MCF 10A (cell line): ENCODE measurements around the gene SMYD5. TPM values are rescaled to one million over a fixed set of nuclear protein-coding genes. Genes with fewer than 3 reads are reported as not detected.
A peak's percentile ranks its signal among the peaks of the same experiment; 100 is the strongest.

Source experiments
- BruUV-seq: library from RNA; stranded (reverse); fragments of 400-500 nt; replicated peaks from 2 replicates; lab custom pipeline; 2021; lab: Mats Ljungman, UMichigan
- CTCF ChIA-PET: fragments of 300-600 bp; sonication (Branson Sonifier 250); formaldehyde crosslinking; extraction: SDS; loops from one replicate; lab custom pipeline; 2021; ENCODE audit warnings: antibody characterized with exemption, inconsistent platforms; lab: Yijun Ruan, JAX
- POLR2A ChIA-PET: fragments of 300-600, 350-650 bp; sonication (Branson Sonifier 250); formaldehyde crosslinking; extraction: SDS; loops from one replicate; lab custom pipeline; 2020; ENCODE audit warnings: antibody characterized with exemption, inconsistent platforms; lab: Yijun Ruan, JAX
- DNase-seq: peaks from one replicate; pipeline ENCODE4 v3.0.0-alpha.2; 2018; ENCODE audit not compliant: unreplicated experiment
- H3K27ac Mint-ChIP-seq: one replicate; pipeline ENCODE4 v1.8.0; 2022; ENCODE audit warnings: mild to moderate bottlenecking, low read depth, mixed read lengths; ENCODE audit not compliant: unreplicated experiment
- H3K27me3 Mint-ChIP-seq: one replicate; pipeline ENCODE4 v1.8.0; 2022; ENCODE audit warnings: mixed read lengths; ENCODE audit not compliant: insufficient read depth, unreplicated experiment
- H3K36me3 Mint-ChIP-seq: one replicate; pipeline ENCODE4 v1.8.0; 2022; ENCODE audit warnings: mild to moderate bottlenecking, moderate library complexity, mixed read lengths; ENCODE audit not compliant: insufficient read depth, unreplicated experiment
- H3K4me1 Mint-ChIP-seq: one replicate; pipeline ENCODE4 v1.8.0; 2022; ENCODE audit warnings: mixed read lengths; ENCODE audit not compliant: insufficient read depth, unreplicated experiment
- H3K4me3 Mint-ChIP-seq: one replicate; pipeline ENCODE4 v1.8.0; 2022; ENCODE audit warnings: mild to moderate bottlenecking, moderate library complexity, mixed read lengths; ENCODE audit not compliant: unreplicated experiment
- H3K9me3 Mint-ChIP-seq: one replicate; pipeline ENCODE4 v1.8.0; 2022; ENCODE audit warnings: mixed read lengths; ENCODE audit not compliant: unreplicated experiment
- intact Hi-C: fragments of 100-400 bp; cut with micrococcal nuclease; formaldehyde crosslinking; loops from 2 replicates; pipeline ENCODE4 v1.14.1; 2022
- total RNA-seq: library from RNA; stranded (reverse); gene quantifications from 2 replicates; pipeline ENCODE4 v1.2.3, GENCODE V29; 2022
- TF ChIP-seq, protein P1 (sequence below): fragments of 200-600 bp; IDR thresholded peaks from one replicate; pipeline ENCODE4 v1.8.0; 2022; ENCODE audit warnings: antibody characterized with exemption, mild to moderate bottlenecking; ENCODE audit not compliant: unreplicated experiment

The SMYD5 gene
- total RNA-seq, 1 experiment from 2014 or later: 34.4 TPM

DNA sequence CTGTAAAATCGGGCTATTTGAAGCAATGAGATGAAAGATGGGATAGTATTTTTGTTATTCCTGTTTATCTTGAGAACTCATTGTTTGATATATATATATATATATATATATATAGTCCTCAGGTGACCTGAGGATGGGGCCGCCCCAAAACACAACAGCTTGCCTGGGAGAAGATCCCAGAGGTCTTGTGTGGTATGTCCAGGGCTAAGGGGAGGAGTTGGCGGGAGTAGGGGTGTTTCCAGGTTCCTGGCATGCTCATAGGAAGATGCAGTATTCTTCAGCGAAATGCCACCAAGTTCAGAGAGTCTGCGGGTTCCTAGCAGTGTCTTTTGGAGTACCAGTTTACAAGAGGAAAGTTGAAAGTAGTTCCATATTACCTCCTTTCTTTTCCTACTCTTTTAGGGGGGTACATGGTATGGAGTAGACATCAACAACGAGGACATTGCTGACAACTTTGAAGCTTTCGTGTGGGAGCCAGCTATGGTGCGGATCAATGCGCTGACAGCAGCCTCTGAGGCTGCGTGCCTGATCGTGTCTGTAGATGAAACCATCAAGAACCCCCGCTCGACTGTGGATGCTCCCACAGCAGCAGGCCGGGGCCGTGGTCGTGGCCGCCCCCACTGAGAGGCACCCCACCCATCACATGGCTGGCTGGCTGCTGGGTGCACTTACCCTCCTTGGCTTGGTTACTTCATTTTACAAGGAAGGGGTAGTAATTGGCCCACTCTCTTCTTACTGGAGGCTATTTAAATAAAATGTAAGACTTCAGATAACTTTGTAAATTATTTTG lies 38.4 kb downstream of the SMYD5 start:
- intact Hi-C loops: no loop called here
- H3K27ac Mint-ChIP-seq: no peak overlapping the region
- peaks cover 66% of the 10 kb centered on the region for H3K36me3 Mint-ChIP-seq
- no TSS peak for BruUV-seq
- no peak overlapping the region for H3K4me3 Mint-ChIP-seq
- no peaks in the 10 kb centered on the region for H3K9me3 Mint-ChIP-seq
- DNase-seq: no peak
- ChIA-PET POLR2A (interaction anchor here (1.2 to 2.4 kb wide), 4 partner anchors 18 to 75 kb away, joined by 3 to 11 read pairs (median 3); partner anchors contain the start of genes CCT7 and PRADC1), CTCF (no interaction called here)
- TF ChIP-seq, protein P1, sequence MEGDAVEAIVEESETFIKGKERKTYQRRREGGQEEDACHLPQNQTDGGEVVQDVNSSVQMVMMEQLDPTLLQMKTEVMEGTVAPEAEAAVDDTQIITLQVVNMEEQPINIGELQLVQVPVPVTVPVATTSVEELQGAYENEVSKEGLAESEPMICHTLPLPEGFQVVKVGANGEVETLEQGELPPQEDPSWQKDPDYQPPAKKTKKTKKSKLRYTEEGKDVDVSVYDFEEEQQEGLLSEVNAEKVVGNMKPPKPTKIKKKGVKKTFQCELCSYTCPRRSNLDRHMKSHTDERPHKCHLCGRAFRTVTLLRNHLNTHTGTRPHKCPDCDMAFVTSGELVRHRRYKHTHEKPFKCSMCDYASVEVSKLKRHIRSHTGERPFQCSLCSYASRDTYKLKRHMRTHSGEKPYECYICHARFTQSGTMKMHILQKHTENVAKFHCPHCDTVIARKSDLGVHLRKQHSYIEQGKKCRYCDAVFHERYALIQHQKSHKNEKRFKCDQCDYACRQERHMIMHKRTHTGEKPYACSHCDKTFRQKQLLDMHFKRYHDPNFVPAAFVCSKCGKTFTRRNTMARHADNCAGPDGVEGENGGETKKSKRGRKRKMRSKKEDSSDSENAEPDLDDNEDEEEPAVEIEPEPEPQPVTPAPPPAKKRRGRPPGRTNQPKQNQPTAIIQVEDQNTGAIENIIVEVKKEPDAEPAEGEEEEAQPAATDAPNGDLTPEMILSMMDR: no peak
- no peaks in the 10 kb centered on the region for H3K4me1 Mint-ChIP-seq
- H3K27me3 Mint-ChIP-seq: no peaks in the 10 kb centered on the region

DNA sequence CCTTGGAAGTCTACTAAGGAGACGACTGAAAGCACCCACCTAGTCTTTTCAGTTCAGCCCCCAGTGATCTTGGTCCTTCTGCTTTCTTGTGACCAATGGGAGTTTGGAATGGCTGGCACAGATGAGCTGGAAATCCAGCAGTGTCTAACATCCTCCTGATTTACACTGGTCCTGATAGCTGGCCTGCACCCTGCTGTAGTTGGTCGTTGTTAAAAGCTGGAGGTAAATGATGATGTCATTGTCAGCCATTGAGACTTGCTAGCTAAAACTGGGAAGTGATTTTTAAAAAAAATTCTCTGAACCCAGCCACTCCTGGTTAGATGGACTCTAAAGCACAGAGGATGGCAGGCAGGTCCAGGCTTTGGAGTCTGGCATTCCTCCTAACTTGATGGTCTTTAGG lies 39.4 kb downstream of the SMYD5 start:
- H3K4me3 Mint-ChIP-seq: no peak overlapping the region
- no peak overlapping the region for H3K27ac Mint-ChIP-seq
- H3K4me1 Mint-ChIP-seq: no peaks in the 10 kb centered on the region
- no peaks in the 10 kb centered on the region for H3K27me3 Mint-ChIP-seq
- ChIA-PET POLR2A (interaction anchor here (1.1 to 2.4 kb wide), 4 partner anchors 19 to 38 kb away, joined by 3 to 11 read pairs (median 3); partner anchors contain the start of genes CCT7 and PRADC1), CTCF (interaction anchor here (0.7 kb wide), 1 partner anchor 18 kb away, joined by 3 read pairs; no protein-coding TSS in a partner anchor)
- peaks cover 56% of the 10 kb centered on the region for H3K36me3 Mint-ChIP-seq
- no TSS peak for BruUV-seq
- intact Hi-C loops: no loop called here
- no peaks in the 10 kb centered on the region for H3K9me3 Mint-ChIP-seq
- TF ChIP-seq, protein P1: no peak
- DNase-seq: no peak

DNA sequence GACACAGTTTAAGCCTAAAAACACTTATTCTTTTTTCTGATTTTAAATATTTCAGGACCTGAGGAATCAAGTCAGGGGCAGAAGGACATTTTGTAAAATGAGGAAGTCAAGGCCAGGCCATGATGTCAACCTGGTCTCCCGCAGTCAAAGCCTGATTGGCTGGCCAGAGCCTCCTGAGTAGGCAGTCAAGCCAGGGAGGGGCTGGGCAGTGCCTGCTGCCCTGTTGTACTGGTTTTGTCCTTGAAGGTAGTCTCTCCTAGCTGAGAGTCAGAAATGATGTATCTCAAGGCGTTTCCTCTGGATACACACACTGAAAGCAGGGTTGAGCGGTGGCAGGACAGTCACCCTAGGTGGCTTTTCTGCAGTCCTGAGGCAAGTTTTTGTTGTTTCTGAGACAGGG lies 39.9 kb downstream of the SMYD5 start:
- POLR2A ChIA-PET: interaction anchor here (0.6 to 2.4 kb wide), 5 partner anchors 9 to 77 kb away, joined by 3 to 11 read pairs (median 3); partner anchors contain the start of genes CCT7 and PRADC1
- H3K27ac Mint-ChIP-seq: no peak overlapping the region
- BruUV-seq: no TSS peak
- H3K36me3 Mint-ChIP-seq: peaks cover 51% of the 10 kb centered on the region
- no peaks in the 10 kb centered on the region for H3K9me3 Mint-ChIP-seq
- intact Hi-C loops: no loop called here
- TF ChIP-seq, protein P1: no peak
- no peaks in the 10 kb centered on the region for H3K27me3 Mint-ChIP-seq
- no peak for DNase-seq
- H3K4me3 Mint-ChIP-seq: no peak overlapping the region
- H3K4me1 Mint-ChIP-seq: no peaks in the 10 kb centered on the region
- CTCF ChIA-PET: interaction anchor here (0.6 to 0.7 kb wide), 3 partner anchors 14 to 60 kb away, joined by 3 to 5 read pairs (median 3); no protein-coding TSS in a partner anchor

DNA sequence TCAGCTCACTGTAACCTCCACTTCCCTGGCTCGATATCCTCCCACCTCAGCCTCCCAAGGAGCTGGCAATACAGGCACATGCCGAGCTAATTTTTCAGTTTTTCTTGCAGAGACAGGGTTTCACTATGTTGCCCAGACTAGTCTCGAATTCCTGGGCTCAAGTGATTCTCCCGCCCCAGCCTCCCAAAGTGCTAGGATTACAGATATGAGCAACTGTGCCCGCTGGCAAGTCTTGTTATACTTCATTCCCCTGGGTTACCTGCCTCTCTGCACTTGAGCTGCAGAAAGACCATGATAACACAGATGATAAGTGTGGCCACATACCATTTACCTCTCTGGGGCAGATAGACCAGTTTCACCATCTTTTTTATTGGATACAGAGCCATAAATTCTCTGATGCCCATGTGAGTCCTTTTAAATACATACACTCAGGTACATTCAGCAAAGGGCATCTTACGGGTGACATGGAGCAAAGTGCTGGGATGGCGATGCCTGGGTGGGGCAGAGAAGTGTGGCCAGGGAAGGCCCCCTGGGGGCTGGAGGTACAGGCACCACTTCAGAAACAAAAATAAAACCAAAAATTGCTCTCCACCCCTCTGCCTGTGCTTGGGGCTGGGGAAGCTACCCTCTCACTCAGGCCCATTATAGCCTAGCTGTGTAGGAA lies 40.4 kb downstream of the SMYD5 start:
- Mint-ChIP-seq H3K36me3 (peaks cover 45% of the 10 kb centered on the region), H3K4me1 (no peaks in the 10 kb centered on the region), H3K27me3 (no peaks in the 10 kb centered on the region), H3K9me3 (no peaks in the 10 kb centered on the region), H3K27ac (no peak overlapping the region), H3K4me3 (no peak overlapping the region)
- TF ChIP-seq, protein P1: no peak
- intact Hi-C loops: no loop called here
- CTCF ChIA-PET: interaction anchor here (0.6 kb wide), 2 partner anchors 13 to 59 kb away, joined by 3 to 5 read pairs; no protein-coding TSS in a partner anchor
- DNase-seq: no peak
- POLR2A ChIA-PET: interaction anchor here (0.6 to 2.4 kb wide), 5 partner anchors 10 to 77 kb away, joined by 3 to 11 read pairs (median 3); partner anchors contain the start of genes CCT7 and PRADC1
- TSS peak; percentile 8 for BruUV-seq
